Trophoblast cell (in vitro differentiated cells and primary cell): Measurements from ENCODE around the gene ALDH3A2.

Source experiments
- DNase-seq, 2 donors: peaks; one replicate each; pipeline ENCODE4 v3.0.0-alpha.2; 2016
- H2AFZ ChIP-seq: 2 replicates; pipeline ENCODE4 v1.6.1; 2013; ENCODE audit warnings: low read length, moderate library complexity, mild to moderate bottlenecking; ENCODE audit not compliant: insufficient read depth, poor library complexity
- H2AK5ac ChIP-seq: 2 replicates; pipeline ENCODE4 v1.6.1; 2013; ENCODE audit warnings: mild to moderate bottlenecking, low read length
- H2BK120ac ChIP-seq: 2 replicates; pipeline ENCODE4 v1.6.1; 2013; ENCODE audit warnings: low read length, mild to moderate bottlenecking, moderate library complexity; ENCODE audit not compliant: insufficient read depth, poor library complexity
- H2BK12ac ChIP-seq: 2 replicates; pipeline ENCODE4 v1.6.1; 2013; ENCODE audit warnings: mild to moderate bottlenecking, low read length, moderate library complexity
- H2BK5ac ChIP-seq: 2 replicates; pipeline ENCODE4 v1.6.1; 2013; ENCODE audit warnings: low read length, low read depth, moderate library complexity, mild to moderate bottlenecking; ENCODE audit not compliant: poor library complexity
- H3K14ac ChIP-seq: 2 replicates; pipeline ENCODE4 v1.6.1; 2013; ENCODE audit warnings: mild to moderate bottlenecking, low read length
- H3K18ac ChIP-seq: 2 replicates; pipeline ENCODE4 v1.6.1; 2013; ENCODE audit warnings: mild to moderate bottlenecking, low read length
- H3K23ac ChIP-seq: 2 replicates; pipeline ENCODE4 v1.6.1; 2013; ENCODE audit warnings: low read length
- H3K27ac ChIP-seq: 2 replicates; pipeline ENCODE4 v1.5.1; 2013; ENCODE audit warnings: low read depth, mild to moderate bottlenecking, inconsistent platforms, low read length, moderate library complexity
- H3K27me3 ChIP-seq: 2 replicates; pipeline ENCODE4 v1.6.1; 2013; ENCODE audit warnings: inconsistent platforms, mild to moderate bottlenecking, low read length, moderate library complexity; ENCODE audit not compliant: insufficient read depth
- H3K36me3 ChIP-seq, 2 experiments: 1 replicate in 1 of 2; 2 replicates in 1 of 2; pipeline ENCODE4 v1.6.1; 2013; ENCODE audit warnings: low read length in 2 of 2, mild to moderate bottlenecking in 2 of 2, moderate library complexity in 1 of 2; ENCODE audit not compliant: insufficient read depth in 2 of 2, control insufficient read depth in 1 of 2
- H3K4ac ChIP-seq: 2 replicates; pipeline ENCODE4 v1.6.1; 2013; ENCODE audit warnings: low read depth, mild to moderate bottlenecking, low read length, moderate library complexity
- H3K4me1 ChIP-seq, 2 experiments: 1 replicate in 1 of 2; 2 replicates in 1 of 2; pipeline ENCODE4 v1.6.1; 2013; ENCODE audit warnings: low read length in 2 of 2, mild to moderate bottlenecking in 2 of 2, moderate library complexity in 1 of 2; ENCODE audit not compliant: insufficient read depth in 2 of 2, control insufficient read depth in 1 of 2
- H3K4me2 ChIP-seq: 2 replicates; pipeline ENCODE4 v1.6.1; 2013; ENCODE audit warnings: inconsistent platforms, mild to moderate bottlenecking, low read length, moderate library complexity
- H3K4me3 ChIP-seq: 2 replicates; pipeline ENCODE4 v1.5.1; 2013; ENCODE audit warnings: mild to moderate bottlenecking, low read depth, low read length, inconsistent platforms
- H3K79me1 ChIP-seq: one replicate; pipeline ENCODE4 v1.6.1; 2013; ENCODE audit warnings: low read length
- H3K79me2 ChIP-seq: 2 replicates; pipeline ENCODE4 v1.6.1; 2013; ENCODE audit warnings: low read length, mild to moderate bottlenecking; ENCODE audit not compliant: control insufficient read depth, insufficient read depth, poor library complexity
- H3K9ac ChIP-seq: 2 replicates; pipeline ENCODE4 v1.6.1; 2013; ENCODE audit warnings: mild to moderate bottlenecking, low read length
- H3K9me3 ChIP-seq: 2 replicates; pipeline ENCODE4 v1.6.1; 2013; ENCODE audit warnings: low read depth, mild to moderate bottlenecking, control low read depth, inconsistent platforms, low read length; ENCODE audit not compliant: insufficient read depth
- H4K12ac ChIP-seq: 2 replicates; pipeline ENCODE4 v1.6.1; 2013; ENCODE audit warnings: low read depth, mild to moderate bottlenecking, low read length, moderate library complexity
- H4K8ac ChIP-seq: 2 replicates; pipeline ENCODE4 v1.6.1; 2013; ENCODE audit warnings: low read depth, mild to moderate bottlenecking, low read length, moderate library complexity
- H4K91ac ChIP-seq: one replicate; pipeline ENCODE4 v1.6.1; 2013; ENCODE audit warnings: low read depth, mild to moderate bottlenecking, low read length, moderate library complexity
- WGBS: extraction: QIAGEN DNeasy Blood & Tissue Kit; methylation state at CpG from one replicate; pipeline ENCODE4 v1.1.7; 2013; ENCODE audit warnings: missing lambda C conversion rate; ENCODE audit not compliant: insufficient read length, insufficient coverage; ENCODE audit errors: extremely low coverage; 5-methylcytosine and 5-hydroxymethylcytosine counted together

ALDH3A2 gene

DNA sequence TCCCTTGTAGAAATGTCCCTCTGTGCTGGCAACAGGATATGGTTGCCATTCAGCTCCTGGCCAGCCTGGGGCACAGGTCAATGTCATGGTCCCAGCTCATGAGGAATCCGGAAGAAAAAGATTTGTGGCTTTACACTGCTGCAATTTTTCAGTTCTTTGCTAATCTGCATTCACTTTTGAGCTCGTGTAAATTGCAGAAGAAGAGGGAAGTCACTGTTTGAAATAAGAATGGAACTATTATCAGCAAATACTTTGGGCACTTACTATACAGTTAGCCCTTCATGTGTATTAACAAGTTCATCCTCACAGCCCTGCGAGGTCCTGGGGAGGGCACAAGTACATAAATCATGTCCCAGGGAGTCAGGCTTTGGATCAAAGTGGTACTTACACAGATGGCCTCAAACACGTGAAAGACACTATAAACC lies 53.7 kb downstream of the ALDH3A2 start:
- H3K4me1 ChIP-seq: peaks cover 5 to 7% of the 10 kb centered on the region in 2 experiments
- no peaks in the 10 kb centered on the region for H3K79me2 ChIP-seq
- WGBS: no CpG with 5 or more reads among the region's 4 CpGs
- no peak overlapping the region for H3K9ac ChIP-seq
- no peak overlapping the region for H3K4me2 ChIP-seq
- no peak for DNase-seq
- H2BK120ac ChIP-seq: no peak overlapping the region
- no peak overlapping the region for H3K4me3 ChIP-seq
- no peak overlapping the region for H4K12ac ChIP-seq
- no peaks in the 10 kb centered on the region for H3K36me3 ChIP-seq
- H4K8ac ChIP-seq: no peak overlapping the region
- H4K91ac ChIP-seq: no peak overlapping the region
- H2AK5ac ChIP-seq: no peak overlapping the region
- H2BK5ac ChIP-seq: no peak overlapping the region
- no peak overlapping the region for H2AFZ ChIP-seq
- no peak overlapping the region for H3K23ac ChIP-seq
- H3K27me3 ChIP-seq: no peaks in the 10 kb centered on the region
- H2BK12ac ChIP-seq: no peak overlapping the region
- no peak overlapping the region for H3K27ac ChIP-seq
- no peak overlapping the region for H3K18ac ChIP-seq
- H3K9me3 ChIP-seq: no peaks in the 10 kb centered on the region
- H3K79me1 ChIP-seq: no peaks in the 10 kb centered on the region
- H3K14ac ChIP-seq: no peak overlapping the region
- no peak overlapping the region for H3K4ac ChIP-seq

DNA sequence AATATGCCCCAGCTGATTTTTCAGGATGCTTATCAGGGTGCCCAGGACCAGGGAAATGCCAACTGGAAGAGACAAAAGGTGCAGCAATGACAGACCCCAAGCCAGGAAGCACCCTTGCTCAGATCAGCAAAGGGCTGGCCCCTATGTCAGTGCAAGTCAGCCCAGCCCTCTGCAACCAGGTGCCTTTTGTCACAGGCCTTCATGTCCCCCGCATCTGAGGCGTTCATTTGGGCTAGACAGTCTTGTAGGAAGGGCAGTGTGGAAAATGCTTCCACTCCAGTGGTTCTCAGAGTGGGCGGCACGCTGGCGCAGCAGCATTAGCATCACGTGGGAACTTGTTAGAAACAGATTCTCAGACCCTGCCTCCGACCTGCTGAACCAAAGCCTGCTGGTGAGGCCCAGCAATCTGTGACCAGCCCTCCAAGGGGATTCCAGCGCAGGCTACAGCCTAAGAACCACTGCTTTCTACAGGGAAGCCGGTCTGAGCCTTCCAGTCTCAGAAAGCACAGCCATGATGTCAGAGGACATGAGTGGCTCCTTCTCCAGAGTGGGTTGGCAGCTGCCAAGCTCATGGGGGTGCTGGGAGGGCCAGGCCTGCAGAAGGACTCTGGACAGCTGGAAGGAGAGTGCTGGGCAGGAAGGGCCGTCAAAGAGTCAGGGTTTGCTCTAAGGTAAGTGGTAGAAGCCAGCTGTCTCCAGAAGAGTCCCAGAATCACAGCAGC lies 54.7 kb downstream of the ALDH3A2 start:
- H3K18ac ChIP-seq: no peak overlapping the region
- H3K4me1 ChIP-seq: peaks cover 5 to 7% of the 10 kb centered on the region in 2 experiments
- no peak overlapping the region for H3K4me3 ChIP-seq
- H3K9me3 ChIP-seq: peaks cover 1% of the 10 kb centered on the region
- no peak overlapping the region for H4K91ac ChIP-seq
- no peaks in the 10 kb centered on the region for H3K36me3 ChIP-seq
- H2BK12ac ChIP-seq: no peak overlapping the region
- H3K79me1 ChIP-seq: no peaks in the 10 kb centered on the region
- H2AK5ac ChIP-seq: no peak overlapping the region
- H4K12ac ChIP-seq: no peak overlapping the region
- no CpG with 5 or more reads among the region's 10 CpGs for WGBS
- no peak overlapping the region for H3K4ac ChIP-seq
- H3K23ac ChIP-seq: no peak overlapping the region
- H4K8ac ChIP-seq: no peak overlapping the region
- no peak for DNase-seq
- H3K9ac ChIP-seq: no peak overlapping the region
- H3K27ac ChIP-seq: no peak overlapping the region
- H2BK5ac ChIP-seq: no peak overlapping the region
- no peaks in the 10 kb centered on the region for H3K27me3 ChIP-seq
- H3K4me2 ChIP-seq: no peak overlapping the region
- H2AFZ ChIP-seq: no peak overlapping the region
- no peaks in the 10 kb centered on the region for H3K79me2 ChIP-seq
- no peak overlapping the region for H2BK120ac ChIP-seq
- H3K14ac ChIP-seq: no peak overlapping the region

DNA sequence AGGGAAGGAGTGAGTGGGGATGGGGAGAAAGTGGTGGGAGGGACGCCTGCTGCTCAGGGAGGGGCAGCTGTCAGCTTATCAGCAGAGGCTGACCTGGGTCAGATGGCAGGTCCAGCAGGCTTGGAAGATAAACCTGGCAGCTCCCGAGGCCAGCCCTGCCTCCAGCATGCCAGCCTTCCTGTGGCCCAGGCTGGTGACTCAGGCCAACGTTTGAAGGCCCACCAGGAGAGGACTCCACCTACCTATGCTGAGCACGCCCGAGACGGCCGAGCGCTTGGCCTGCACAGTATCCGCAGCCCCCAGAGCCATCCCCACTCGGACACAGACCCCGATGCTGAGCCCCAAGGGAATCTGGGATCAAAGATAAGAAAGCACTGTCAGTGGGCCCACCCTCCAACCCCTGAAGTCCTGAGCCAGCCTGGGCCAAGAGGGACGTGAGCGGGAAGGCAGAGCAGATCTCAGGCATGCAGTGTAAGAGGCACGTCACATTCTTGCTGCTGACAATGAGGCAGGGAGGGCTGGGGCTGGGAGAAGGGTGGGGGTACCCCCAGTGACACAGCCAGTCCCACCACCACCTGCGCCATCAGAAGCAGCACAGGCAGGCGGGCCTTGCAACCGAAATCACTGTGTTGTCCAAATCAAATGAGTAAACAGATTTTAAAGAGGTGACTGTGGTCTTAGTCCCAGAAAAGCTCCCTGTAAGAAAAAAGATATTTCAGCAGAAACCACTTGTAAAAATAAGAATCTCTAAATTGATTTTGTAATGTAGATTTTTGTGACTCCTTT lies 55.5 kb downstream of the ALDH3A2 start:
- no peaks in the 10 kb centered on the region for H3K79me2 ChIP-seq
- no peak overlapping the region for H3K18ac ChIP-seq
- no peak overlapping the region for H3K4ac ChIP-seq
- no peak overlapping the region for H3K4me3 ChIP-seq
- peaks cover 1% of the 10 kb centered on the region for H3K9me3 ChIP-seq
- no peak for DNase-seq
- H3K14ac ChIP-seq: no peak overlapping the region
- H3K27ac ChIP-seq: no peak overlapping the region
- no peak overlapping the region for H4K8ac ChIP-seq
- no peak overlapping the region for H2BK12ac ChIP-seq
- no peak overlapping the region for H4K12ac ChIP-seq
- no peaks in the 10 kb centered on the region for H3K79me1 ChIP-seq
- H3K4me2 ChIP-seq: no peak overlapping the region
- no peak overlapping the region for H3K23ac ChIP-seq
- H3K27me3 ChIP-seq: no peaks in the 10 kb centered on the region
- H2AFZ ChIP-seq: no peak overlapping the region
- H2BK5ac ChIP-seq: no peak overlapping the region
- H4K91ac ChIP-seq: no peak overlapping the region
- no peak overlapping the region for H3K9ac ChIP-seq
- peaks cover 5 to 7% of the 10 kb centered on the region in 2 experiments for H3K4me1 ChIP-seq
- no peaks in the 10 kb centered on the region for H3K36me3 ChIP-seq
- no CpG with 5 or more reads among the region's 17 CpGs for WGBS
- no peak overlapping the region for H2AK5ac ChIP-seq
- H2BK120ac ChIP-seq: no peak overlapping the region

- no peak overlapping the region for H3K14ac ChIP-seq
- no CpG with 5 or more reads among the region's 13 CpGs for whole genome bisulfite sequencing
Measured at GRCh38 chr17:19705201-19705600, 56.6 kb downstream of the ALDH3A2 start.

More at GRCh38 chr17:19705201-19705600, 56.6 kb downstream of the ALDH3A2 start:
- no peaks in the 10 kb centered on the region for H3K36me3 ChIP-seq
- DNase-seq: no peak
- peaks cover 1% of the 10 kb centered on the region for H3K9me3 ChIP-seq
- H3K4me3 ChIP-seq: no peak overlapping the region
- no peak overlapping the region for H4K91ac ChIP-seq
- H3K4ac ChIP-seq: no peak overlapping the region
- no peak overlapping the region for H3K27ac ChIP-seq
- H2AK5ac ChIP-seq: no peak overlapping the region
- H3K4me1 ChIP-seq: peaks cover 5 to 7% of the 10 kb centered on the region in 2 experiments
- H3K9ac ChIP-seq: no peak overlapping the region
- no peak overlapping the region for H3K18ac ChIP-seq
- H4K12ac ChIP-seq: no peak overlapping the region
- no peak overlapping the region for H3K4me2 ChIP-seq
- no peaks in the 10 kb centered on the region for H3K79me1 ChIP-seq
- no peak overlapping the region for H2BK120ac ChIP-seq
- no peak overlapping the region for H4K8ac ChIP-seq
- H3K79me2 ChIP-seq: no peaks in the 10 kb centered on the region
- no peak overlapping the region for H2BK5ac ChIP-seq
- no peak overlapping the region for H3K23ac ChIP-seq
- no peak overlapping the region for H2BK12ac ChIP-seq
- H3K27me3 ChIP-seq: no peaks in the 10 kb centered on the region
- H2AFZ ChIP-seq: no peak overlapping the region
